HCT116 (cell line): ENCODE data around the gene TEX2. TPM values are rescaled to one million over a fixed set of nuclear protein-coding genes. Genes with fewer than 3 reads are reported as not detected.

Source experiments
- ATAC-seq: fragments of 200-7000 bp; cut with Tn5 transposase; 2 replicates; pipeline ENCODE4 v1.9.1; 2020; ENCODE audit warnings: mild to moderate bottlenecking, moderate library complexity
- BruUV-seq: library from RNA; stranded (reverse); fragments of 400-500 nt; replicated peaks from 2 replicates; lab custom pipeline; 2021; lab: Mats Ljungman, UMichigan
- CTCF ChIA-PET: fragments of 300-600 bp; sonication (Branson Sonifier 250); formaldehyde crosslinking; loops from one replicate; lab custom pipeline; 2021; ENCODE audit warnings: antibody characterized with exemption; lab: Charles Lee
- POLR2A ChIA-PET: fragments of 300-600, 350-600 bp; sonication (Branson Sonifier 250); formaldehyde crosslinking; loops from one replicate; lab custom pipeline; 2021; ENCODE audit warnings: antibody characterized with exemption; lab: Charles Lee
- RAD21 ChIA-PET, 2 experiments: fragments of 300-600 bp; sonication (Branson Sonifier 250); formaldehyde crosslinking; loops; one replicate each; lab custom pipeline; 2023; ENCODE audit warnings: low total read pairs in 2 of 2; ENCODE audit not compliant: uncharacterized antibody in 2 of 2, unreplicated experiment in 2 of 2, low non-redundant PET in 1 of 2; lab: Charles Lee
- DNase-seq: peaks from one replicate; pipeline ENCODE4 v3.0.0-alpha.2; 2010; ENCODE audit warnings: low read depth, low spot score
- H2AFZ ChIP-seq: fragments of 200-600 bp; shearing (Covaris generic), sonication (generic); 2 replicates; pipeline ENCODE4 v1.6.1; 2017; ENCODE audit warnings: low read depth, mixed run types, mixed read lengths, antibody characterized with exemption, low read length; ENCODE audit not compliant: poor library complexity, severe bottlenecking
- H3K27ac ChIP-seq: 2 replicates; pipeline ENCODE4 v1.5.1; 2012; ENCODE audit warnings: low read depth, low read length
- H3K27me3 ChIP-seq: fragments of 200-600 bp; sonication (generic); 2 replicates; pipeline ENCODE4 v1.6.1; 2016; ENCODE audit warnings: mixed run types, low read length, mixed read lengths; ENCODE audit not compliant: insufficient read depth
- H3K36me3 ChIP-seq, 2 experiments: fragments of 200-500 bp in 1 of 2; fragments of 200-600 bp in 1 of 2; sonication (Bioruptor generic) in 1 of 2; sonication (generic) in 1 of 2; 2 replicates each; pipeline versions ENCODE4 v1.5.1 to v1.6.1; 2014 to 2016; ENCODE audit warnings: low read length in 2 of 2, inconsistent platforms in 1 of 2, mixed read lengths in 1 of 2, mixed run types in 1 of 2; ENCODE audit not compliant: insufficient read depth in 2 of 2, control insufficient read depth in 1 of 2
- H3K4me1 ChIP-seq, 2 experiments: fragments of 200-600 bp in 1 of 2; sonication (generic) in 1 of 2; 2 replicates each; pipeline versions ENCODE4 v1.5.1 to v1.6.1; 2012 to 2017; ENCODE audit warnings: low read length in 2 of 2, inconsistent platforms in 1 of 2, mild to moderate bottlenecking in 1 of 2, mixed read lengths in 1 of 2, mixed run types in 1 of 2, moderate library complexity in 1 of 2; ENCODE audit not compliant: insufficient read depth in 2 of 2, control insufficient read depth in 1 of 2
- H3K4me2 ChIP-seq: fragments of 200-600 bp; sonication (generic); 2 replicates; pipeline ENCODE4 v1.6.1; 2017; ENCODE audit warnings: mixed run types, low read length, mixed read lengths
- H3K4me3 ChIP-seq, 2 experiments: fragments of 200-600 bp in 1 of 2; sonication (generic) in 1 of 2; replicated peaks in 1 of 2; 2 replicates each; pipeline ENCODE4 v1.5.1; 2011 to 2016; ENCODE audit warnings: low read length in 2 of 2, control low read depth in 1 of 2, low read depth in 1 of 2, mild to moderate bottlenecking in 1 of 2, mixed read lengths in 1 of 2, mixed run types in 1 of 2
- H3K79me2 ChIP-seq: fragments of 200-600 bp; sonication (generic); 2 replicates; pipeline ENCODE4 v1.6.1; 2017; ENCODE audit warnings: mild to moderate bottlenecking, mixed run types, low read length, moderate library complexity, mixed read lengths; ENCODE audit not compliant: insufficient read depth
- H3K9ac ChIP-seq: fragments of 200-600 bp; sonication (generic); 2 replicates; pipeline ENCODE4 v1.6.1; 2016; ENCODE audit warnings: low read length, mixed read lengths
- H3K9me2 ChIP-seq: fragments of 200-600 bp; sonication (generic), shearing (Covaris generic); 2 replicates; pipeline ENCODE4 v1.6.1; 2017; ENCODE audit warnings: mixed run types, mild to moderate bottlenecking, moderate library complexity; ENCODE audit not compliant: insufficient read depth
- H3K9me3 ChIP-seq, 2 experiments: fragments of 200-500 bp in 1 of 2; fragments of 200-600 bp in 1 of 2; sonication (Bioruptor generic) in 1 of 2; sonication (generic) in 1 of 2; 2 replicates each; pipeline ENCODE4 v1.6.1; 2014 to 2017; ENCODE audit warnings: low read length in 2 of 2, mixed read lengths in 2 of 2, inconsistent platforms in 1 of 2, low read depth in 1 of 2, mild to moderate bottlenecking in 1 of 2, mixed run types in 1 of 2, moderate library complexity in 1 of 2; ENCODE audit not compliant: control insufficient read depth in 1 of 2, insufficient read depth in 1 of 2
- H4K20me1 ChIP-seq: fragments of 200-600 bp; sonication (generic), shearing (Covaris generic); 2 replicates; pipeline ENCODE4 v1.6.1; 2017; ENCODE audit warnings: mixed run types, mild to moderate bottlenecking, moderate library complexity; ENCODE audit not compliant: insufficient read depth
- ATF3 ChIP-seq: IDR thresholded peaks from 2 replicates; pipeline ENCODE4 v1.6.1; 2012
- CBX3 ChIP-seq: IDR thresholded peaks from 2 replicates; pipeline ENCODE4 v1.6.1; 2012; ENCODE audit warnings: low read depth
- CEBPB ChIP-seq: IDR thresholded peaks from 2 replicates; pipeline ENCODE4 v1.6.1; 2012; ENCODE audit warnings: low read depth
- CTCF ChIP-seq, 3 experiments: fragments of 200-600 bp in 1 of 3; sonication (generic) in 1 of 3; IDR thresholded peaks in 2 of 3; conservative IDR thresholded peaks in 1 of 3; 2 replicates each; pipeline ENCODE4 v1.5.1; 2012 to 2017; ENCODE audit warnings: low read depth in 2 of 3, low read length in 2 of 3, antibody characterized with exemption in 1 of 3, borderline replicate concordance in 1 of 3, control low read depth in 1 of 3, mild to moderate bottlenecking in 1 of 3, mixed read lengths in 1 of 3, mixed run types in 1 of 3, moderate library complexity in 1 of 3; ENCODE audit not compliant: insufficient read depth in 1 of 3
- EGR1 ChIP-seq: IDR thresholded peaks from 2 replicates; pipeline ENCODE4 v1.6.1; 2012; ENCODE audit warnings: low read depth
- EZH2 ChIP-seq: fragments of 200-600 bp; sonication (generic); IDR thresholded peaks from 2 replicates; pipeline ENCODE4 v1.6.1; 2017; ENCODE audit warnings: antibody characterized with exemption, mixed run types
- FOSL1 ChIP-seq: IDR thresholded peaks from 2 replicates; pipeline ENCODE4 v1.6.1; 2012; ENCODE audit warnings: low read depth
- JUND ChIP-seq: IDR thresholded peaks from 2 replicates; pipeline ENCODE4 v1.6.1; 2012
- SIN3A ChIP-seq: IDR thresholded peaks from 2 replicates; pipeline ENCODE4 v1.6.1; 2012; ENCODE audit warnings: low read depth
- ZBTB33 ChIP-seq: IDR thresholded peaks from 2 replicates; pipeline ENCODE4 v1.6.1; 2011; ENCODE audit warnings: mild to moderate bottlenecking, low read length, moderate library complexity; ENCODE audit not compliant: insufficient replicate concordance; ENCODE audit errors: extremely low read depth
- ZNF274 ChIP-seq: fragments of 200-500 bp; sonication (Bioruptor generic); IDR thresholded peaks from 2 replicates; pipeline ENCODE4 v1.6.1; 2014; ENCODE audit warnings: mild to moderate bottlenecking, low read depth, low read length, inconsistent platforms
- intact Hi-C: fragments of 100-400 bp; cut with micrococcal nuclease; formaldehyde crosslinking; loops from 2 replicates; pipeline ENCODE4 v1.10.0; 2022
- total RNA-seq: library from RNA; stranded (reverse); gene quantifications from one replicate; pipeline ENCODE4 v1.2.1, GENCODE V29; 2021; ENCODE audit not compliant: unreplicated experiment

The TEX2 gene
- total RNA-seq, 1 experiment from 2014 or later, result 24.6 TPM

GRCh38 chr17:64309021-64309420, 46.0 kb upstream of the TEX2 start:
- peaks cover 0 to 7% of the 10 kb centered on the region in 2 experiments; a peak in 2 of 4 replicates for H3K4me1 ChIP-seq
- BruUV-seq, result no TSS peak
- H3K4me3 ChIP-seq, result no peak overlapping the region
- H3K9ac ChIP-seq, result no peak overlapping the region
- H3K27me3 ChIP-seq, result no peaks in the 10 kb centered on the region
- TF ChIP-seq EGR1, result no peak
- TF ChIP-seq CTCF (IDR thresholded peaks at IDR 0.05 in 2 of 3, conservative IDR thresholded peaks at IDR 0.05 in 1 of 3; ENCODE audit: borderline replicate concordance in 1 of 3, insufficient read depth in 1 of 3, low read depth in 2 of 3, low read length in 2 of 3), result no peak
- no peak for TF ChIP-seq JUND
- TF ChIP-seq EZH2, result no peak
- TF ChIP-seq ZNF274, result no peak
- TF ChIP-seq SIN3A, result no peak
- no peak for TF ChIP-seq ATF3
- no peak for TF ChIP-seq FOSL1
- no peak for TF ChIP-seq ZBTB33
- no peak for TF ChIP-seq CEBPB
- TF ChIP-seq CBX3, result no peak
- no peaks in the 10 kb centered on the region for H4K20me1 ChIP-seq
- H2AFZ ChIP-seq, result no peak overlapping the region
- H3K79me2 ChIP-seq, result no peaks in the 10 kb centered on the region
- no peak for DNase-seq
- CTCF ChIA-PET, result interaction anchor here (1.0 to 10.9 kb wide), 4 partner anchors 8 to 110 kb away, joined by 3 to 120 read pairs (median 6); no protein-coding TSS in a partner anchor
- intact Hi-C loops, result no loop called here
- no peaks in the 10 kb centered on the region for H3K9me3 ChIP-seq
- no peak for ATAC-seq
- POLR2A ChIA-PET, result interaction anchor here (0.7 kb wide), 1 partner anchor 30 kb away, joined by 3 read pairs; no protein-coding TSS in a partner anchor
- no peaks in the 10 kb centered on the region for H3K9me2 ChIP-seq
- no peak overlapping the region for H3K27ac ChIP-seq
- no peak overlapping the region for H3K4me2 ChIP-seq
- H3K36me3 ChIP-seq, result no peaks in the 10 kb centered on the region
- RAD21 ChIA-PET, result interaction anchor here in 1 of 2 experiments (0.7 kb wide), 1 partner anchor 143 kb away, joined by 3 read pairs; no protein-coding TSS in a partner anchor
